GM12874 (cell line): ENCODE data around the gene MICALL2.

Source experiments
- TF ChIP-seq, protein P1 (sequence below): IDR thresholded peaks from 2 replicates; pipeline ENCODE4 v1.5.1; 2011; ENCODE audit warnings: low read depth, mild to moderate bottlenecking, control low read depth, low read length, moderate library complexity; ENCODE audit not compliant: insufficient read depth

Gene MICALL2

GRCh38 chr7:1475991-1476390 is 16.7 kb upstream of the MICALL2 start:
- TF ChIP-seq, protein P1, sequence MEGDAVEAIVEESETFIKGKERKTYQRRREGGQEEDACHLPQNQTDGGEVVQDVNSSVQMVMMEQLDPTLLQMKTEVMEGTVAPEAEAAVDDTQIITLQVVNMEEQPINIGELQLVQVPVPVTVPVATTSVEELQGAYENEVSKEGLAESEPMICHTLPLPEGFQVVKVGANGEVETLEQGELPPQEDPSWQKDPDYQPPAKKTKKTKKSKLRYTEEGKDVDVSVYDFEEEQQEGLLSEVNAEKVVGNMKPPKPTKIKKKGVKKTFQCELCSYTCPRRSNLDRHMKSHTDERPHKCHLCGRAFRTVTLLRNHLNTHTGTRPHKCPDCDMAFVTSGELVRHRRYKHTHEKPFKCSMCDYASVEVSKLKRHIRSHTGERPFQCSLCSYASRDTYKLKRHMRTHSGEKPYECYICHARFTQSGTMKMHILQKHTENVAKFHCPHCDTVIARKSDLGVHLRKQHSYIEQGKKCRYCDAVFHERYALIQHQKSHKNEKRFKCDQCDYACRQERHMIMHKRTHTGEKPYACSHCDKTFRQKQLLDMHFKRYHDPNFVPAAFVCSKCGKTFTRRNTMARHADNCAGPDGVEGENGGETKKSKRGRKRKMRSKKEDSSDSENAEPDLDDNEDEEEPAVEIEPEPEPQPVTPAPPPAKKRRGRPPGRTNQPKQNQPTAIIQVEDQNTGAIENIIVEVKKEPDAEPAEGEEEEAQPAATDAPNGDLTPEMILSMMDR, result no peak

- TF ChIP-seq, protein P1, result no peak
Observed at GRCh38 chr7:1475393-1475792, 16.1 kb upstream of the MICALL2 start.

- TF ChIP-seq, protein P1, result no peak
Observed at GRCh38 chr7:1474736-1475135, 15.5 kb upstream of the MICALL2 start.

DNA sequence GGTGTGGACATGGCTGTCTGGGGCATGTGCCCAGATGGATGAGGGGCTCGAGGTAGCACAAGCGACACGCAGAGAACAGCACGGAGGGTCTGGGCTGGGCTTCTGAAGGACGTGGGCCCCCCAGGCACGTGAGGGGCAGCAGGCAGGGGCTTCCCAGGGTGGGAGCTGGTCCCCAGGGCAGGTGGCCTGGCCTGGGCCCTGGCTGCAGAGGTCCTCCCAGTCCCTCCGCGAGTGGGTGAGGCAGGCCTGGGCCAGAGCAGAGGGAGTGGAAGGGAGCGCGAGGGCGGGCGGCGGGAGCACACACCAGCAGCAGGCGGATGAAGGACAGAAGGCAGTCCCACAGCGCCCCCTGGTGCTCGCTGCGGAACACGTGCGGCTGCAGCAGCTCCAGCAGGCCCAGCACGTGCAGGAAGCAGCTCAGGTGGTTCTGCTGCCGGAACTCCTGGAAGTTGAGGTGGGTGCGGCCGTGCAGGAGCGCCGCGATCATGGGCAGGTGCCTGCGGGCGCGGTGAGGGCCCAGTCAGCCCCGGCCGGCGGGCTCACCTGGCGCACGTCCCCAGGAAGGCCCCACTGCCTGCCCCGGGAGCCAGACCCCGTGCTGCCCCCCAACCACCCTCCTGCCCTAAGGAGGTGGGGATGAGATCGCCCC is 14.7 kb upstream of the MICALL2 start:
- TF ChIP-seq, protein P1, result peak; percentile 96

DNA sequence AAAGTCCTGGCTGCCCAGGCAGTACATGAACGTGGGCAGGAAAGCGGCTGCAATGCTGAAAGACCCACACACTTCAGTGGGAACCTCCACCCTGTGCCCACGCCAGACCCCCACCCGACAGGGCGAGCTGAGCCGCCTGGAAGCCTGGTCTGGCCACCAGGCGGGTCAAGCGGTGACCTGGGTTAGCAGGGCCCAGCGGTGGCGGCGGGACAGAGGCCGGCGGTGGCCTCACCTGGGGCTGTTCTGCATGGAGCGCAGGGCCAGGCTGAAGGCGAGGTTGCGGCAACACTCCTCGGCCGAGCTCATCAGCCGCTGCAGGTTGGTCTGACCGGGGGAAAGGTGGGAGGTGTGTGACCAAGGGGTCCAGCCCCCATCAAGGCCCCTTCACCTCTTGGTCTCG is 11.6 kb upstream of the MICALL2 start:
- TF ChIP-seq, protein P1, result no peak

DNA sequence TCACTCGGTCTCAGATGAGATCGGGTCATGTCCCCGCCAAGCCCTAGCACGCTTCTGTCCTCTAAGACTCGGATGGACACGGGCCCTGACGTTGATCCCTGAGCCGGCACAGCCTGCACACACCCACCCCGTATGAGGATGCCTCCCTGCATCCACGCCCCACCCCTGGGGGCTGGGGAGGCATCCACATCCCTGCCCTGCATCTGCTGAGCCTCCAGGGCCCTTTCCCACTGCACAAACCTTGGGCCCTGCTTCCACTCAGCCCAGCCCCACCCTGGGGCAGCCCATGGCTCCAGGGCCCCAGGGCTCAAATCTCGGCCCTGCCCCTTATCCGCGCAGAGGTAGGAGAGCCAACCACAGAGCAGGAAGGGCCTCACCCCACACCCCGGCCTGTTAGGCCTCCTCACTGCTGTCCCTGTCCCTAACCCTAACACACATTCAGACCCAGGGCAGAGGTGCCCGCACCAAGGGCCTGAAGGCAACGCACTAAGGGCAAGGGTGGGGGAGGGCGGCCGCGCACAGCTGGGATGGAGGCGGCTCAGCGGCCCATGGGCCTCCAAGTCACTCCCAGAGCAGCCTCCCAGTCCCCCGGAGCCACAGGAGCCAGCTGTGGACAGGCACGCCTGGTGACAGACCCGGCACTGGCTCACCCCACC is 9.5 kb upstream of the MICALL2 start:
- TF ChIP-seq, protein P1, result no peak

GRCh38 chr7:1468203-1468602 is 8.9 kb upstream of the MICALL2 start:
- TF ChIP-seq, protein P1, result no peak
